Fibroblast of skin of back (primary cell): ENCODE results near the gene MLX.
"Not testable (repeated sequence)": the region's sequence is repeated elsewhere in the genome, so short reads cannot be mapped to it uniquely, and the experiment has no call there.

ENCODE experiments used
- DNase-seq: peaks from one replicate; pipeline ENCODE4 v3.0.0-alpha.2; 2013

MLX gene

GRCh38 chr17:42555961-42556617 lies 10.8 kb upstream of the MLX start:
- DNase-seq, result not testable (repeated sequence)

DNA sequence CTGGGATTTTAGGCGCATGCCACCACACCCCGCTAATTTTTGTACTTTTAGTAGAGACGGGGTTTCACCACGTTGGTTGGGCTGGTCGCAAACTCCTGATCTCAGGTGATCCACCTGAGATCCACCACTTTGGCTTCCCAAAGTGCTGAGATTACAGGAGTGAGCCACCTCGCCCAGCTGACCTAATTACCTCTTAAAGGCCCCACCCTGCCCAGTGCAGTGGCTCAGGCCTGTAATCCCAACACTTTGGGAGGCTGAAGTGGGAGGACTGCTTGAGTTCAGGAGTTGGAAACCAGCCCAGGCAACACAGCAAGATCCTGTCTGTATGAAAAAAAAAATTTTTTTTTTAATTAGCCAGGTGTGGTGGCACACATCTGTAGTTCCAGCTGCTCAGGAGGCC lies 7.8 kb upstream of the MLX start:
- no peak for DNase-seq

DNA sequence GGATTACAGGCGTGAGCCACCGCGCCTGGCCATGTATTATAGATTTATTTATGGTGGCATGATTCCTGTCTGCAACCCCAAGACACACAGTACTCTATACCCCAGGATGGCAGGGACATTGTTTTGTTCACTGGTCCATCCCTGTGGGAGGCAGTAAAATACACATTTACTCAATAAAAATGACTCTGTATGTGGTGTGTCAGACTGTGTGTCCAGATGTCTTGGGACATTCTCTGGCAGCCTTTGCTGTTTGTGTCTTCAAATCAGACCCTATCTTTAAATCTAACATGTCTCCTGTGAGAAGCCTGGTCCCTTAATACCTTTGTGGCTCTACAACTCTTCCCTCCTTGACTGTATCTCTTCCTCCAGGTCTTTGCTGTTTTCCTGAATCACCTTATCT lies 6.7 kb upstream of the MLX start:
- DNase-seq, result no peak

DNA sequence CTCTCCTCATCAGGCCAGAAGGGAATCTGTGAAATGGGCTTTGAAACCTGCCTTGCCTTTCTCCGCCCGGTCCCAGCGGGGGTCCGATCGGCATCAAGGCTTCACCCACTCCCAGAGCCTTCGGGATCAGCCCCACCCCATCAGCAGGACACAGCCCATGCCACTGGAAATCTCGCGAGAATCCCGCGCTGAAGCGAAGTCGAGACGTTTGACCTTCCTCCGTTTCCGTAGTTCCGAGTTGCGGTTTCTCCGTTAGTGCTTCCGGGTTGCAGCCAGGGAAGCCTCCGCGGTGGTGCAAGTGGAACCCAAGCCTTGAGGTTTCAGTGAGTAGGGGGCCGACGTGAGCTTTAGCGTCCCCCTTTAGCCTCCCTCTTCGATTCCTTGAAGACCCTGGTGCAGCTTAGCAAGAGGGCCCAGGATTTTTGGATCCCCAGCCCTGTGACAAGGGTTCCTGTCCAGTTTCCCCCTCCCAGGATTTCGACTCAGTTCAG lies 5.0 kb upstream of the MLX start, which contains the start of gene COASY:
TSS of gene COASY (plus strand) at position 252 of the 491 bp plus-strand sequence. CDS start 475 bp downstream, outside the sequence.
- DNase-seq, result peak; percentile 98

- no peak for DNase-seq
These were observed 4.3 kb upstream of the MLX start for GRCh38 chr17:42562388-42563142.

DNA sequence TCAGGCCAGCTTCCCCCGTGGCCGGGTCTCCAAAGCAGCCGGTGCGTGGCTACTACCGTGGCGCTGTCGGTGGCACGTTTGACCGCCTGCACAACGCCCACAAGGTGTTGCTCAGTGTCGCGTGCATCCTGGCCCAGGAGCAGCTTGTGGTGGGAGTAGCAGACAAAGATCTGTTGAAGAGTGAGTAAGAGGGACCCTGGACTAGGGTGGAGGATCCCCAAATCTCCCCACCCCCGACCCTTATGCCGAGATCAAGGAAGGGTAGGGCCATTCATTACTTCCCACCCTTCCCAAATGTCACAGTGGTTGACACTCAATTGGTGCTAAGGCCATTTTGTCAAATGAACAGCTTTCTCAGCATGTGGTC lies 3.8 kb upstream of the MLX start:
- DNase-seq, result no peak

- DNase-seq, result no peak
These were observed 3.4 kb upstream of the MLX start for GRCh38 chr17:42563543-42563942.

DNA sequence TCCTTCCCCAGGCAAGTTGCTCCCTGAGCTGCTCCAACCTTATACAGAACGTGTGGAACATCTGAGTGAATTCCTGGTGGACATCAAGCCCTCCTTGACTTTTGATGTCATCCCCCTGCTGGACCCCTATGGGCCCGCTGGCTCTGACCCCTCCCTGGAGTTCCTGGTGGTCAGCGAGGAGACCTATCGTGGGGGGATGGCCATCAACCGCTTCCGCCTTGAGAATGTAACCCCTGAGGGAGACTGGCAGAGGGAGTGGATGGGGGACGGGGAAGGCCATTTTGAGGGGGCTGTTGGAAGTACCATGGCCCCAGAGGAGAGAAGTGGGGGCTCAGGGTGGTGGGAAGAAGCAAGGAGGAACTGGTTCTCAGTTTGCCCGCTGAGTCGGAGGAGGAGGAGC lies 3.0 kb upstream of the MLX start:
- DNase-seq, result no peak

DNA sequence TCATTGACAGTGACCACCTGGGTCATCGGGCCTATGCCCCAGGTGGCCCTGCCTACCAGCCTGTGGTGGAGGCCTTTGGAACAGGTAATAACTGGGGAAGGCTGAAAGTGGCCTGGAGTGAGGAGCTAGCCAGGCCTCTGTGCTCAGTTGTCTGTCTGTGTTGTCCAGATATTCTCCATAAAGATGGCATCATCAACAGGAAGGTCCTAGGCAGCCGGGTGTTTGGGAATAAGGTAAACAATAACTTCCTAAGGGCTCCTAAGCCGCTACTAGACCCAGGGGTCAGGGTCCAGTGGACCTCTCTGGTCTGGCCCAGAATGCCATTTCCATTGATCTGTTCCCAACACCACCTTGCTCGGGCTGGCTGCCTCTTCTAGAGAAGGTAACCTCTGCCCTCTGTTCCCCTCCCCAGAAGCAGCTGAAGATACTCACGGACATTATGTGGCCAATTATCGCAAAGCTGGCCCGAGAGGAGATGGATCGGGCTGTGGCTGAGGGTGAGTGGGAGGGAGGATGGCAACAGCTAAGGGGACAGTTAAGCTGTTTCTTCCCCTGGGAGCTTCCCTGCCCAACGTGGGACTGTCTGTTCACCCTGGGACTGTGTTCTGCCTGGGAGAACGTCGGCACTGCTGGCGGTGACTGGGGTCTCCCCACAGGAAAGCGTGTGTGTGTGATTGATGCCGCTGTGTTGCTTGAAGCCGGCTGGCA lies 1.9 kb upstream of the MLX start:
- DNase-seq, result no peak

- DNase-seq, result no peak
These were observed 1.2 kb upstream of the MLX start for GRCh38 chr17:42565523-42566214.

DNA sequence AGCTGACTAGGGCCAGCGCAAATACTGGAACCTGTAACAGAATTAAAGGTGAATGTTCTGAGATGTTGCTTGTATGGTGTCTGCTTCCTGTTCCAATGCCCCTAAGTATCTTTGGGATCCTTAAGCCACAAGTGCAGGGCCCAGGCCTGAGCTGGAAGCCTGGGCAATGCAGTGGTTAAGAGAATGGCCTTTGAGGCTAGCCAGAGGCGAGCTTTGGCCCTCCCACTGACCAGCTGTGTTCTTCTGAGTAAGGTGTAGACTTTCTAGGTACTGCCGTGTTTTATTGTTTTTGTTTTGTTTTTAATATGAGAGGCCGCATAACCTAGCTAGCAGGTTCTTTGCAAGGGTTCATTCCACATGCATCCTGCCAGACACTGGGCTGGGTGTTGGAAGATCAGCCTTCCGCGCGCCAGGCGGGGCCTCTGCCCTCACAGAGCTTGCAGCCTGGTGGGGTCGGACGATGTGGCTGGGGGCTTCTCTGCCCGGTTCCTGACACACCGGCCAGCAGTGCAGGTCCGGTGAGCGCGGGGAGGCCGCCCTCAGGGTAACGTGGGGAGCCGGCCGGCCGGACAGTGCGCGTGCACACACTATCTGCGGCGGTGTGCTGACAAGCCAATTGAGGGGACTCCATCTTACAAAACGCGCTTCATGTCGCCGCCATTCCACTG lies 551 bp upstream of the MLX start:
- DNase-seq, result no peak

- no peak for DNase-seq
These were observed 1.6 kb downstream of the MLX start for GRCh38 chr17:42568341-42569111.

- no peak for DNase-seq
These were observed 4.7 kb downstream of the MLX start for GRCh38 chr17:42571435-42572225.

GRCh38 chr17:42573095-42573494 lies 6.2 kb downstream of the MLX start:
- DNase-seq, result no peak

DNA sequence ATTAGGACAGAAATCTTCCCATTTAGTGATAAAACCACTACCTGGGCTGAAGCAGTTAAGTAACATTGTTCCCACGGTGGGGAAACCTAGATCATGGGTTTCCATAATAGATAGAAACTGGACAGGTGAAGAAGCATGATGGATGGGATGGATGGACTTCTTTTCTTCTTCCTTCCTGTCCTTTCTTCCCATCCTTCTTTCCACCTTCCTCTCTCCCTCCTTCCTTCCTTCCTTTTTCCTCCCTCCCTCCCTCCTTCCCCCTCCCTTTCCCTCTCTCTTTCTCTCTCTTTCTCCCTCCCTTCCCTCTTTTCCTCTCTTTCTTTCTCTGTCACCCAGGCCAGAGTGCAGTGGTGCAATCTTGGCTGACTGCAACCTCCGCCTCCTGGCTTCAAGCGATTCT lies 7.6 kb downstream of the MLX start:
- DNase-seq, result no peak

DNA sequence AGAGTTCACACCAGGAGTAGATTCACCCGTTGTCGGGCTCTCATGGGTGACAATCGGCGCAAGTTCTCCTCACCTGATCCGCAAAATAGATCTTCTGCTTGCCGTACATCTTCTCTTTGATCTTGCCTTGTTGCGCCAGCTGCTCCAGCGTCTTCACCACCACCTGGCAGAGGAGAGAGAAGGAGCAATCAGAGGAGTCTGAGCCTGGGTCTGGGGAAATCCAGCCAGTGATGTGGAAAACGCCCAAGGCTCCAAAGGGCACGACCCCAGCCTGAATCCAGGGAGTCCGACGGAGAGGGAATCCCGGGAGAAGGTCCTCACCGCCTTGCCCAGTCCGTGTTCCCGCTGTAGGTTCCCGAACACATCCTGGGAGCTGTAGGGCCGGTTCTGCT lies 10.2 kb downstream of the MLX start:
- DNase-seq, result no peak

- peak; percentile 95 for DNase-seq
These were observed 10.8 kb downstream of the MLX start, which contains the start of gene PSMC3IP for GRCh38 chr17:42577532-42578281. TSS of gene PSMC3IP (minus strand) at chr17:42577729. CDS start at chr17:42577686, 43 bp downstream.

DNA sequence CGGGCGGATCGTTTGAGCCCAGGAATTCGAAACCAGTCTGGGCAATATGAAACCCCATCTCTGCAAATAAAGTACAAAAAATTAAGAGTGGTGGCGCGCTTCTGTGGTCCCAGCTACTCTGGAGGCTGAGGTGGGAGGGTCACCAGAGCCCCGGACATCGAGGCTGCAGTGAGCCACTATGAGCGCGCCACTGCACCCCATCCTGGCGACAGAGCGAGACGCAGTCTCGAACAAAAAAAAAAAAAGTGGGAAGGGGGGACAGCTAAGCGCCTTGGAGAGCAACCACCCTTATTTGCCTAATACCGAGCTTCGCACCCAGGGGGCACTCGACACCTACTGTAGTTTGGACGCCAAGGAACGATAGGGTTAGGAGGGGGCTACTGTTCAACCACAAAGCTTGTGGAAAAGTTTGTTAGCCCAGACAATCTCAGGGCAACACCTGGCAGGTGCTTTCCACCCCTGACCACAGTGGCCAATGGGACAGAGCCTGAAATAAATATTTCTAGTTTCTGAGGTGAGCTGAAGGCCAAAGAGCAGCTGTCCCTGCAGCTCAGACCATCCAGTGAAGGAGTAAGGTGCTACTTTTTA lies 11.5 kb downstream of the MLX start:
- peak; percentile 72 for DNase-seq

- no peak for DNase-seq
These were observed 13.1 kb downstream of the MLX start for GRCh38 chr17:42579794-42580551.
